Measurements from ENCODE around the gene CTBP1.

The CTBP1 gene

GRCh38 chr4:1279253-1279652, 30.3 kb upstream of the CTBP1 start:
- no peak for DNase-seq

- no peak for DNase-seq
These were observed 29.0 kb upstream of the CTBP1 start for GRCh38 chr4:1277667-1278665.

- DNase-seq, result no peak
These were observed 28.1 kb upstream of the CTBP1 start for GRCh38 chr4:1276984-1277383.

- no peak for DNase-seq
These were observed 25.9 kb upstream of the CTBP1 start for GRCh38 chr4:1274871-1275270.

GRCh38 chr4:1271686-1272085, 22.8 kb upstream of the CTBP1 start:
- no peak for DNase-seq

- no peak for DNase-seq
These were observed 20.3 kb upstream of the CTBP1 start for GRCh38 chr4:1269209-1269608.

- no peak for DNase-seq
These were observed 18.2 kb upstream of the CTBP1 start for GRCh38 chr4:1266881-1267763.

- DNase-seq, result no peak
These were observed 16.4 kb upstream of the CTBP1 start for GRCh38 chr4:1265351-1265750.

- DNase-seq, result no peak
These were observed 16.0 kb upstream of the CTBP1 start for GRCh38 chr4:1264942-1265341.

- no peak for DNase-seq
These were observed 12.4 kb upstream of the CTBP1 start for GRCh38 chr4:1261107-1261928.

GRCh38 chr4:1260418-1261106, 11.6 kb upstream of the CTBP1 start:
- DNase-seq, result no peak

GRCh38 chr4:1259966-1260365, 11.0 kb upstream of the CTBP1 start:
- no peak for DNase-seq

GRCh38 chr4:1258457-1258856, 9.5 kb upstream of the CTBP1 start:
- no peak for DNase-seq

GRCh38 chr4:1255699-1256098, 6.8 kb upstream of the CTBP1 start:
- DNase-seq, result no peak

- no peak for DNase-seq
These were observed 6.2 kb upstream of the CTBP1 start for GRCh38 chr4:1255151-1255550.

GRCh38 chr4:1253831-1254230, 4.9 kb upstream of the CTBP1 start:
- no peak for DNase-seq

GRCh38 chr4:1252928-1253492, 4.1 kb upstream of the CTBP1 start:
- DNase-seq, result no peak

- no peak for DNase-seq
These were observed 2.8 kb upstream of the CTBP1 start for GRCh38 chr4:1251773-1252066.

- DNase-seq, result no peak
These were observed 2.2 kb upstream of the CTBP1 start for GRCh38 chr4:1250921-1251772.

- DNase-seq, result no peak
These were observed 1.5 kb upstream of the CTBP1 start for GRCh38 chr4:1250527-1250812.

Data from retina (tissue), 1 donor.